WTC11 (cell line): ENCODE data around the gene PPP6R1. TPM values are rescaled to one million over a fixed set of nuclear protein-coding genes. Genes with fewer than 3 reads are reported as not detected.

Experiments
- ATAC-seq: fragments of 200-7000 bp; cut with Tn5 transposase; 2 replicates; pipeline ENCODE4 v1.10.0; 2021; ENCODE audit warnings: mild to moderate bottlenecking, moderate library complexity
- CTCF ChIA-PET: fragments of 300-600 bp; sonication (Branson Sonifier 250); formaldehyde crosslinking; loops from one replicate; lab custom pipeline; 2021; ENCODE audit warnings: antibody characterized with exemption; lab: Charles Lee
- POLR2A ChIA-PET: fragments of 350-600 bp; sonication (Branson Sonifier 250); formaldehyde crosslinking; loops from one replicate; lab custom pipeline; 2021; ENCODE audit warnings: antibody characterized with exemption; lab: Charles Lee
- DNase-seq: peaks from one replicate; pipeline ENCODE4 v3.0.0; 2021; ENCODE audit warnings: low spot score
- H3K27ac Mint-ChIP-seq: 2 replicates; pipeline ENCODE4 v1.8.0; 2021; ENCODE audit warnings: mixed read lengths
- H3K27me3 Mint-ChIP-seq: 2 replicates; pipeline ENCODE4 v1.8.0; 2021; ENCODE audit warnings: low read depth, mild to moderate bottlenecking, moderate library complexity, mixed read lengths
- H3K36me3 Mint-ChIP-seq: 2 replicates; pipeline ENCODE4 v1.8.0; 2021; ENCODE audit warnings: mixed read lengths
- H3K4me1 Mint-ChIP-seq: 2 replicates; pipeline ENCODE4 v1.8.0; 2022; ENCODE audit warnings: mixed read lengths
- H3K4me3 Mint-ChIP-seq: 2 replicates; pipeline ENCODE4 v1.8.0; 2021; ENCODE audit warnings: mild to moderate bottlenecking, moderate library complexity, mixed read lengths
- H3K9me3 Mint-ChIP-seq: 2 replicates; pipeline ENCODE4 v1.8.0; 2021; ENCODE audit warnings: mixed read lengths
- AR ChIP-seq: fragments of 250-450 bp; sonication (Bioruptor Pico); IDR thresholded peaks from 2 replicates; pipeline ENCODE4 v1.9.0; 2021; ENCODE audit warnings: mild to moderate bottlenecking
- ATF3 ChIP-seq: sonication (generic); formaldehyde crosslinking; conservative IDR thresholded peaks from 2 replicates; pipeline ENCODE4 v1.8.1; 2022; ENCODE audit warnings: mild to moderate bottlenecking, missing genetic modification reagents
- ATF6 ChIP-seq: sonication (generic); formaldehyde crosslinking; IDR thresholded peaks from 2 replicates; pipeline ENCODE4 v1.8.1; 2023; ENCODE audit warnings: mild to moderate bottlenecking, missing genetic modification reagents
- CREB1 ChIP-seq: sonication (generic); formaldehyde crosslinking; IDR thresholded peaks from 2 replicates; pipeline ENCODE4 v1.8.0; 2023; ENCODE audit warnings: mild to moderate bottlenecking, missing genetic modification reagents
- ELF4 ChIP-seq: sonication (generic); formaldehyde crosslinking; IDR thresholded peaks from 2 replicates; pipeline ENCODE4 v1.8.1; 2022; ENCODE audit warnings: low read depth, mild to moderate bottlenecking, moderate library complexity, missing genetic modification reagents
- EMX1 ChIP-seq: fragments of 250-450 bp; sonication (Bioruptor Pico); IDR thresholded peaks from 2 replicates; pipeline ENCODE4 v1.8.0; 2021; ENCODE audit warnings: mild to moderate bottlenecking
- ERG ChIP-seq: fragments of 250-450 bp; sonication (Bioruptor Pico); IDR thresholded peaks from 2 replicates; pipeline ENCODE4 v1.8.0; 2021; ENCODE audit warnings: mild to moderate bottlenecking
- FOXP1 ChIP-seq: sonication (generic); formaldehyde crosslinking; IDR thresholded peaks from 2 replicates; pipeline ENCODE4 v1.8.0; 2022; ENCODE audit warnings: missing genetic modification reagents, mild to moderate bottlenecking, moderate library complexity, borderline replicate concordance
- GRHL2 ChIP-seq: fragments of 250-450 bp; sonication (Bioruptor Pico); IDR thresholded peaks from 2 replicates; pipeline ENCODE4 v1.8.0; 2022; ENCODE audit warnings: mild to moderate bottlenecking, moderate library complexity; ENCODE audit not compliant: insufficient replicate concordance, severe bottlenecking
- HMGXB4 ChIP-seq: sonication (generic); formaldehyde crosslinking; IDR thresholded peaks from 2 replicates; pipeline ENCODE4 v1.8.1; 2023; ENCODE audit warnings: mild to moderate bottlenecking, moderate library complexity, missing genetic modification reagents
- KAT7 ChIP-seq: sonication (generic); formaldehyde crosslinking; IDR thresholded peaks from 2 replicates; pipeline ENCODE4 v1.8.1; 2023; ENCODE audit warnings: missing genetic modification reagents, mild to moderate bottlenecking, borderline replicate concordance
- MAX ChIP-seq: sonication (generic); formaldehyde crosslinking; IDR thresholded peaks from 2 replicates; pipeline ENCODE4 v1.8.0; 2022; ENCODE audit warnings: mild to moderate bottlenecking, missing genetic modification reagents
- NFE2L1 ChIP-seq: sonication (generic); formaldehyde crosslinking; IDR thresholded peaks from 2 replicates; pipeline ENCODE4 v1.8.1; 2023; ENCODE audit warnings: missing genetic modification reagents
- NR2C2 ChIP-seq: sonication (generic); formaldehyde crosslinking; IDR thresholded peaks from 2 replicates; pipeline ENCODE4 v1.8.0; 2022; ENCODE audit warnings: mild to moderate bottlenecking, missing genetic modification reagents
- PRRX2 ChIP-seq: fragments of 250-450 bp; sonication (Bioruptor Pico); IDR thresholded peaks from 2 replicates; pipeline ENCODE4 v1.8.0; 2021; ENCODE audit warnings: mild to moderate bottlenecking
- RELA ChIP-seq: sonication (generic); formaldehyde crosslinking; IDR thresholded peaks from 2 replicates; pipeline ENCODE4 v1.8.1; 2022; ENCODE audit warnings: missing genetic modification reagents, mild to moderate bottlenecking, borderline replicate concordance
- ZNF138 ChIP-seq: sonication (generic); formaldehyde crosslinking; conservative IDR thresholded peaks from 2 replicates; pipeline ENCODE4 v1.8.1; 2022; ENCODE audit warnings: mild to moderate bottlenecking, moderate library complexity, missing genetic modification reagents
- ZNF396 ChIP-seq: fragments of 250-450 bp; sonication (Bioruptor Pico); IDR thresholded peaks from 2 replicates; pipeline ENCODE4 v1.8.0; 2021; ENCODE audit warnings: mild to moderate bottlenecking, moderate library complexity, borderline replicate concordance
- ZNF423 ChIP-seq: fragments of 250-450 bp; sonication (Bioruptor Pico); IDR thresholded peaks from 2 replicates; pipeline ENCODE4 v2.1.2; 2022; ENCODE audit warnings: mild to moderate bottlenecking, moderate library complexity
- ZNF512 ChIP-seq: sonication (generic); formaldehyde crosslinking; IDR thresholded peaks from 2 replicates; pipeline ENCODE4 v1.8.1; 2022; ENCODE audit warnings: missing genetic modification reagents, borderline replicate concordance
- ZNF671 ChIP-seq: fragments of 250-450 bp; sonication (Bioruptor Pico); IDR thresholded peaks from 2 replicates; pipeline ENCODE4 v1.8.0; 2021; ENCODE audit warnings: mild to moderate bottlenecking
- ZSCAN18 ChIP-seq: fragments of 250-450 bp; sonication (Bioruptor Pico); IDR thresholded peaks from 2 replicates; pipeline ENCODE4 v2.1.2; 2022; ENCODE audit warnings: mild to moderate bottlenecking, moderate library complexity
- total RNA-seq: library from RNA; stranded (reverse); gene quantifications from 3 replicates; pipeline ENCODE4 v1.2.3, GENCODE V29; 2021

The PPP6R1 gene
- total RNA-seq, 1 experiment from 2014 or later, result 91.8 TPM

GRCh38 chr19:55230780-55231179, 28.0 kb downstream of the PPP6R1 start (continued):
- no peak for TF ChIP-seq ATF6 (CRISPR knock-in tag)
- no peak for TF ChIP-seq GRHL2 (CRISPR knock-in tag)
- no peak for TF ChIP-seq ZNF512 (CRISPR knock-in tag)
- TF ChIP-seq FOXP1 (CRISPR knock-in tag), result no peak
- no peak for TF ChIP-seq ZNF671
- TF ChIP-seq NR2C2, result no peak
- no peak for TF ChIP-seq ELF4 (CRISPR knock-in tag)
- no peak for TF ChIP-seq HMGXB4 (CRISPR knock-in tag)
- no peak for TF ChIP-seq ZNF396 (CRISPR knock-in tag)
- no peak for TF ChIP-seq ATF3 (CRISPR knock-in tag)
- TF ChIP-seq KAT7, result no peak
- TF ChIP-seq, all 79 proteins: peak for 0

GRCh38 chr19:55230329-55230728, 28.5 kb downstream of the PPP6R1 start:
- no peak overlapping the region for H3K27ac Mint-ChIP-seq
- CTCF ChIA-PET, result no interaction called here
- no peak for ATAC-seq
- TF ChIP-seq KAT7 (no peak), AR (CRISPR knock-in tag) (no peak), NFE2L1 (CRISPR knock-in tag) (no peak), MAX (CRISPR knock-in tag) (no peak), ZNF138 (CRISPR knock-in tag) (no peak), CREB1 (no peak), ZSCAN18 (CRISPR knock-in tag) (no peak), PRRX2 (no peak), ERG (no peak), RELA (CRISPR knock-in tag) (no peak), ZNF423 (CRISPR knock-in tag) (no peak), EMX1 (no peak), ZNF512 (CRISPR knock-in tag) (no peak)

More at GRCh38 chr19:55230329-55230728, 28.5 kb downstream of the PPP6R1 start:
- Mint-ChIP-seq H3K4me3 (no peak overlapping the region), H3K4me1 (peaks cover 4% of the 10 kb centered on the region; the same call in 1 of the 2 replicates), H3K36me3 (peaks cover 17% of the 10 kb centered on the region), H3K27me3 (no peaks in the 10 kb centered on the region), H3K9me3 (no peaks in the 10 kb centered on the region)
- POLR2A ChIA-PET, result no interaction called here
- no peak for DNase-seq
